GM23248 (cell line): ENCODE measurements around the gene HLA-E.

Experiments
- EZH2 ChIP-seq: fragments of 200-600 bp; sonication (generic); IDR thresholded peaks from 2 replicates; pipeline ENCODE4 v1.6.1; 2018; ENCODE audit warnings: antibody characterized with exemption, mild to moderate bottlenecking; ENCODE audit not compliant: insufficient read depth, poor library complexity, severe bottlenecking
- EZH2phosphoT487 ChIP-seq: fragments of 200-600 bp; sonication (generic); IDR thresholded peaks from 2 replicates; pipeline ENCODE4 v1.6.1; 2018; ENCODE audit warnings: antibody characterized with exemption, moderate library complexity, mild to moderate bottlenecking, low read depth; ENCODE audit not compliant: insufficient read depth

- TF ChIP-seq EZH2 (no peak), EZH2phosphoT487 (no peak)
Measured at GRCh38 chr6:30533460-30534294, 44.4 kb downstream of the HLA-E start.
